ENCODE results near the gene SPATC1L. TPM values are rescaled to one million over a fixed set of nuclear protein-coding genes. Genes with fewer than 3 reads are reported as not detected.

SPATC1L gene
- total and polyA plus RNA-seq, 2 of the 8 experiments (the other 6 are each of a cell fraction or from before 2014, with no cell fraction given), result 24.9 to 50.0 TPM

DNA sequence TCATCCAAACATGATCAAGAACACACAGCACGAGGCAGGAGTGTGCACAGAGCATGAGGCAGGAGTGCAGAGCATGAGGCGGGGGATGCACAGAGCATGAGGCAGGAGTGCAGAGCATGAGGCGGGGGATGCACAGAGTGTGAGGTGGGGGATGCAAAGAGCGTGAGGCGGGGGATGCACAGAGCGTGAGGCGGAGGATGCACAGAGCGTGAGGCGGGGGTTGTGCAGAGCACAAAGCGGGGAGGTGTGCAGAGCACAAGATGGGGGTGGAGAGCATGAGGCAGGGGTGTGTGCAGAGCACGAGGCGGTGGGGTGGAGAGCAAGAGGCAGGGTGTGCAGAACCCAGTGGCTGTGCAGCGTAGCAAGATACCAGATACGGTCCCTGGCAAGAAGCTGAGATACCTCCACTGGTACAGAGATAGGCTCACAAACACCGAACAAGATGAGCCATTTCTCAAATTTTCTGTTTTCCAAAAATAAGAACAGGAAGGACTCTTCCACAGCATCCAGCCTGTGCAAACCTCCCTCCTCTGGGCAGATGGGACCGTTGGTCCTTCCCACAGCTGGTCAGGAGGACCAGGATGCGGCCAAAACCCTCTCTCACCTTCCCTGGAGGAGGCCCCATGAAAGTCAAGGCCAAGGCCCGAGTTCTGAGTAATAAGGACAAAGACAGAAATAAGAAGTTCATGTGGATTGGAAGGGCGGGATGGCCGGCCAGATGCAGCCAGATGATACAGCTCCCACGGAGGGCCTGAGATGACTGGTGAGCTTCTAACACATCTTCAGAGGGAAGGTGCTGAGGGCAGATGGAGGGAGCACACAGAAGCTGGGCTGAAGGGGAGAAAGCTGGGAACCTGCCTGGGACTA, 12.0 kb downstream of the SPATC1L start:
- no peak for FAIRE-seq
- DNase-seq (ENCODE audit: low read depth in 1 of 2, low spot score in 2 of 2), result peak in 1 of 2 experiments; percentile 42
- Histone ChIP-seq H3K4me2 (ENCODE audit: insufficient read depth in 1 of 2, low read depth in 2 of 2, low read length in 2 of 2) (no peak overlapping the region), H2BK5ac (ENCODE audit: low read depth, low read length) (0 out of 2 replicates have a peak overlapping the region, but pooled peaks have one; percentile 18), H3K14ac (ENCODE audit: insufficient read length) (no peak overlapping the region), H3K79me1 (ENCODE audit: low read depth, low read length) (peaks cover 6% of the 10 kb centered on the region), H3K27ac (ENCODE audit: low read depth, low read length) (no peak overlapping the region), H3K27me3 (replicated peaks in 1 of 4; ENCODE audit: control insufficient read depth in 3 of 4, extremely low read depth in 1 of 4, insufficient read depth in 3 of 4, low read length in 3 of 4) (no peaks in the 10 kb centered on the region), H3K56ac (replicated peaks; ENCODE audit: insufficient read length, low read depth, low read length) (no peak overlapping the region), H3K4me3 (ENCODE audit: extremely low read depth in 1 of 4, insufficient read depth in 2 of 4, low read depth in 3 of 4, low read length in 4 of 4) (no peak overlapping the region), H2AK5ac (ENCODE audit: low read depth, low read length) (no peak overlapping the region), H4K5ac (ENCODE audit: insufficient read length, low read depth, low read length) (no peak overlapping the region), H2BK15ac (ENCODE audit: low read length) (no peak overlapping the region), H4K8ac (ENCODE audit: extremely low read depth, insufficient read depth, low read length) (no peak overlapping the region; the same call in 1 of the 2 replicates), H4K91ac (replicated peaks; ENCODE audit: insufficient read length, low read length) (no peak overlapping the region), H2AFZ (ENCODE audit: low read length) (no peak overlapping the region), H3K9me3 (ENCODE audit: insufficient read depth in 2 of 2, low read depth in 1 of 2, low read length in 1 of 2) (no peaks in the 10 kb centered on the region), H3K79me2 (ENCODE audit: control insufficient read depth in 1 of 2, insufficient read depth in 2 of 2, low read length in 2 of 2) (peaks cover 0 to 33% of the 10 kb centered on the region in 2 experiments; a peak in 2 of 4 replicates), H2BK12ac (ENCODE audit: low read depth, low read length) (no peak overlapping the region), H3K4ac (replicated peaks; ENCODE audit: insufficient read length, low read depth, low read length) (no peak overlapping the region), H3K23me2 (ENCODE audit: low read depth, low read length) (no peaks in the 10 kb centered on the region), H3K36me3 (ENCODE audit: control insufficient read depth in 2 of 4, insufficient read depth in 4 of 4, low read length in 3 of 4) (no peaks in the 10 kb centered on the region; a peak in 1 of 8 replicates), H3K23ac (ENCODE audit: insufficient read length) (no peak overlapping the region), H2BK120ac (replicated peaks; ENCODE audit: low read depth, low read length) (no peak overlapping the region), H4K20me1 (replicated peaks in 1 of 2; ENCODE audit: control insufficient read depth in 1 of 2, insufficient read depth in 2 of 2, low read length in 2 of 2) (peaks cover 0 to 9% of the 10 kb centered on the region in 2 experiments), H3K4me1 (replicated peaks in 1 of 4; ENCODE audit: control insufficient read depth in 3 of 4, insufficient read depth in 4 of 4, low read length in 3 of 4) (no peaks in the 10 kb centered on the region), H3K9ac (replicated peaks in 1 of 4; ENCODE audit: extremely low read depth in 1 of 4, low read depth in 3 of 4, low read length in 3 of 4) (no peak overlapping the region; a peak in 1 of 7 replicates), H3K18ac (ENCODE audit: extremely low read depth, low read length) (no peak overlapping the region), H2BK20ac (ENCODE audit: low read length) (no peak overlapping the region)
- TF ChIP-seq EZH2 (IDR thresholded peaks at IDR 0.05; ENCODE audit: low read depth, low read length, severe bottlenecking) (no peak), RXRA (IDR thresholded peaks at IDR 0.05; ENCODE audit: insufficient read depth, low read depth, low read length) (no peak), ZNF274 (IDR thresholded peaks at IDR 0.05; ENCODE audit: borderline replicate concordance, extremely low read depth, low read length) (no peak), NANOG (IDR thresholded peaks at IDR 0.05; ENCODE audit: insufficient read depth, low read depth, low read length, poor library complexity, severe bottlenecking) (no peak), RNF2 (IDR thresholded peaks at IDR 0.05; ENCODE audit: borderline replicate concordance, low read depth, low read length, missing control alignments, poor library complexity, severe bottlenecking) (no peak)
- 89% methylated on average over 18 of the region's 21 CpGs; no CpG with 5 or more reads in 1 of the 2 experiments for WGBS, 2 experiments (ENCODE audit: extremely low coverage in 1 of 2, insufficient coverage in 1 of 2, insufficient read length in 1 of 2, insufficient replicate concordance in 2 of 2, low coverage in 1 of 2, low lambda C conversion rate in 2 of 2, missing lambda C conversion rate in 1 of 2)
- ChIA-PET CTCF (ENCODE audit: partially characterized antibody) (interaction anchor here (0.7 to 1.2 kb wide), 2 partner anchors 38 to 77 kb away, joined by 3 read pairs; no protein-coding TSS in a partner anchor), POLR2A (ENCODE audit: partially characterized antibody) (interaction anchor here (1.0 kb wide), 1 partner anchor 12 kb away, joined by 3 read pairs; no protein-coding TSS in a partner anchor)
